GM19240 (cell line): ENCODE data around the gene TARS1.
"Not testable (repeated sequence)": the region's sequence is repeated elsewhere in the genome, so short reads cannot be mapped to it uniquely, and the experiment has no call there.

ENCODE experiments used
- DNase-seq: peaks from one replicate; pipeline ENCODE4 v3.0.0; 2011; ENCODE audit warnings: low spot score; ENCODE audit not compliant: insufficient read length

Gene TARS1

GRCh38 chr5:33488558-33489355 lies 48.0 kb downstream of the TARS1 start:
- DNase-seq, result no peak

DNA sequence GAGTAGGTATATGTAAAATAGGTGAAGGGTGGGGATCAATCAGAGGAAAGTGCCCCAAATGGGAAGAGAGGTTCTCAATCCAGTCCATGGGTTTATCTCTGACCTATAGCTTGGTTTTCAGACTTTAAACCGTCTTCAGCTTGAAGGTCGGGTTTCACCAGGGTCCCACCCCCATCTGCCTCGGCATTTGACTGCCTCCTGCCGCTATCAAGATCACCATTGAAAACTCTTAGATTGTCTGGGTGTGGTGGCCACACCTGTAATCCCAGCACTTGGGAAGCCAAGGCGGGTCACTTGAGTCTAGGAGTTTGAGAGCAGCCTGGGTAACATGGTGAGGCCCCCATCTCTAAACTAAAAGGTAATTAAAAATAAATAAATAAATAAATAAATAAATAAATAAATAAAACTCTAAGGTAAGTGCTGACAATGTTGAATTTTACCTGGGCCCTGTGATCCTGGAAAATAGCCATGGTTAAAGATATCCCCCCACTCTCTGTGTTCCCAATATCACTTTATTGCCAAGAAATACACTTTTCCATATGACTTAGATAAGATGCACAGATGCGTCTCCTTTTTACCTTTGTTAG lies 48.8 kb downstream of the TARS1 start:
- DNase-seq, result no peak

DNA sequence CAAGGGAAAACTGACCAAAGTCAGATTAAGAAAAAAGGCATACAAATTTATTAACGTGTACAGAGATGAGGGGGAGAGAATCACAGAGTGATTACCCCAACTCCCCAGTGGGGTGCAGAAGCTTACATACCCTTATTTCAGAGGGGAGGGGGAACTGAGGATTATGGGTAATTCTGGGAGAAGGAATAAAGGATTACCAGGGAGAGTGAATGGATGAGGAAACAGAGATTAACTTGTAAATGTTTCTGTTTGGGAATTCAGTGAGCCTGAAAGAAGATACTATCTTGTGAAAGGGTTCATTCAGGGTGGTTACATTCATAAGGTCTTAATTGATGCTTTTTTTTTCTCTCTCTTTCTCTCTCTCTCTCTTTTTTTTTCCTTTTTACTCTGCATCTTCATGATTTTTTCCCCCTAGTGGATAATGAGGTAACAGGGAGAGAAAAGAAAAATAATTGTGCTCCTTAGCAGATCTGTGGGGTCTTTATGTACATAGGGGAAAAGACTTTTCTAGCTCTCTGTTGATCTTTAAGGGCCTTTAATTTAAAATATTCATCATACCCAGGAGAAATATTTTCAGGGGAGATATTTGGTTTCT lies 49.4 kb downstream of the TARS1 start:
- no peak for DNase-seq

DNA sequence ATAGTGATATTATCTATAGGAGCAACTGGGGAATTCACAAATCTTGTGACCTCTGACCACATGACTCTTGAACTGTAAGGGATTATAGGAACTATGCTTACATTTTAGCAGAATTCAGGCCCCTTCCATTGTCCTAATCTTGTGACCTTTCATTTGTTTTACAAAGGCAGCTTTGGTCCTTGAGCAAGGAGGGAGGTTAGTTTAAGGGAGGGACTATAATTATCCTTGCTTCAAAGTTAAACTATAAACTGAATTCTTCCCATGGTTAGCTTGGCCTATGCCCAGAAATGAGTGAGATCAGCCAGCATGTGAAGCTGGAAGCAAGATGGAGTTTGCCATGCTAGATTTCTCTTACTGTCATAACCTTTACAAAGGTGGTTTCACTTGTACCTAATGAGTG lies 51.2 kb downstream of the TARS1 start:
- no peak for DNase-seq

DNA sequence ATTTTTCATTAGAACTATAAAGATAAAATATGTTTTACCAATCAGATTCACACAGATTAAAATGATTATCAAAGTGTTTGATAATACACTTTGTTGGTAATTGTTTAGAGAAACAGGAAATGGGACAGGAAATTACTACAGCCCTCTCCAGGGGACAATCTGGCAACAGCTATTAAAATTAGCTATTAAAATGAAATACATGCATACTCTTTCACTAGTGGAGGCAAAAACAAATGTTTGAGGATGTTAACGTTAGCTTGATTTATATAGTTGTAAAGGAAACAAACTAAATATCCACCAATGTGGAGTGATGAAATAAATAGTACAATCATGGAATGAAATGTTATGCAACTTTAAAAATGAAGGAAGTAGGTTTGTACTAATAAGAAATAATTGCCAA lies 53.7 kb downstream of the TARS1 start:
- no peak for DNase-seq

- no peak for DNase-seq
These were observed 60.5 kb downstream of the TARS1 start for GRCh38 chr5:33501260-33501659.

- no peak for DNase-seq
These were observed 61.1 kb downstream of the TARS1 start for GRCh38 chr5:33501899-33502298.

GRCh38 chr5:33504570-33504969 lies 63.8 kb downstream of the TARS1 start:
- DNase-seq, result no peak

GRCh38 chr5:33507426-33507825 lies 66.7 kb downstream of the TARS1 start:
- DNase-seq, result no peak

GRCh38 chr5:33509036-33509435 lies 68.3 kb downstream of the TARS1 start:
- no peak for DNase-seq

- DNase-seq, result no peak
These were observed 72.9 kb downstream of the TARS1 start for GRCh38 chr5:33513462-33514185.

DNA sequence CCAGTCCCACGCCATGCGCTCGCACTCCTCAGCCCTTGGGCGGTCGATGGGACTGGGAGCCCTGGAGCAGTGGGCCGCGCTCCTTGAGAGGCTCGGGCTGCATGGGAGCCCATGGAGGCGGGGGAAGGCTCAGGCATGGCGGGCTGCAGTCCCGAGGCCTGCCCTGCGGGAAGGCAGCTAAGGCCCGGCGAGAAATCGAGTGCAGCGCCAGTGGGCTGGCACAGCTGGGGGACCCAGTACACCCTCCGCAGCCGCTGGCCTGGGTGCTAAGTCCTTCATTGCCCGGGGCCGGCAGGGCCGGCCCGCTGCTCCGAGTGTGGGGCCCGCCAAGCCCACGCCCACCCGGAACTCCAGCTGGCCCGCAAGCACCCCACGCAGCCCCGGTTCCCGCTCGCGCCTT lies 74.6 kb downstream of the TARS1 start:
- DNase-seq, result not testable (repeated sequence)

GRCh38 chr5:33516421-33516820 lies 75.7 kb downstream of the TARS1 start:
- DNase-seq, result no peak
